NCI-H524 treated with DMSO at 0.1 percent for 48 hours (cell line): ENCODE results near the gene MKNK1.

Source experiments
- DNase-seq: peaks from one replicate; lab custom pipeline; 2025; lab: John Stamatoyannopoulos, UW

The MKNK1 gene

DNA sequence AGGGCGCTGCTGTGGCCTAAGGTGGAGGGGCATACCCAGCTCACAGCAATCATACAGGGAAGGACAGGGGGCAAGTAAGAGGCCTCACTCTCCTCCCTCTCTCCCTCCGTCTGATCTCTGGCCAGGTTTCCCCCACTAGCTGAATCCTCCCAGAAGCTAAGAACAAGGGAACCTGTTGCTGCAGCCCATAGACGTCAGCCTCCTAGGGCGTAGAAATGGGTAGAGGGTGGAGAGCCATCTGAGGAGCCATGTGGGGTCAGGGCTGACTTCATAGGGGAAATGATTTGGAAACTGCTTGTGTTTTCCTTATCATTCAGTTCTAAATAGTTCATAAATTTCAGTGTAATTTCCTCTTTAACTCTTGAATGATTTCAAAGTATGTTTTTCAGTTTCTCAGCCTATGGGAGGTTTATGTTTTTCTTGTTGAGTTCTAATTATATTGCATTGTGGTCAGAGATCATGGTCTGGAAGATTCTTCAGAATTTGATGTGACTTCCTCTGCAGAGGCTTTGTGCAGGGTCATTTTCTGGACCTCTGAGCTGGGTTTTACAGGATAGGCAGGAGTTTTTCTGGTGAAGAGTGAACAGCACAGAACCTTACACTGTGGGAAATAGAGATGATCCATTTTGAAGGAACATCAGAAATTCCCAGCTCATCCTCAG is 14.8 kb upstream of the MKNK1 start:
- DNase-seq = no peak

DNA sequence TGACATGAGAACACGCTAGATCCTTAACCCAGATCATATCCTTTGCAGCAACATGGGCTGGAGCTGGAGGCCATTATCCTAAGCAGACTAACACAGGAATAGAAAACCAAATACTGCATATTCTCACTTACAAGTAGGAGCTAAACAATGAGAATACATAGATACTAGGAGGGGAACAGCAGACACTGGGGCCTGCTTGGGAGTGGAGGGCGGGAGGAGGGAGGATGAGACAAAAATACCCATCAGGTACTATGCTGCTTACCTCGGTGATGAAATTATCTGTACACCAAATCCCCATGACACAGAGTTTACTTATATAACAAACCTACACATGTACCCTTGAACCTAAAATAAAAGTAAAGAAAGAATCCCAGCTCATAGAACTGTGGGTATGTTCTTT is 13.8 kb upstream of the MKNK1 start:
- DNase-seq = no peak

DNA sequence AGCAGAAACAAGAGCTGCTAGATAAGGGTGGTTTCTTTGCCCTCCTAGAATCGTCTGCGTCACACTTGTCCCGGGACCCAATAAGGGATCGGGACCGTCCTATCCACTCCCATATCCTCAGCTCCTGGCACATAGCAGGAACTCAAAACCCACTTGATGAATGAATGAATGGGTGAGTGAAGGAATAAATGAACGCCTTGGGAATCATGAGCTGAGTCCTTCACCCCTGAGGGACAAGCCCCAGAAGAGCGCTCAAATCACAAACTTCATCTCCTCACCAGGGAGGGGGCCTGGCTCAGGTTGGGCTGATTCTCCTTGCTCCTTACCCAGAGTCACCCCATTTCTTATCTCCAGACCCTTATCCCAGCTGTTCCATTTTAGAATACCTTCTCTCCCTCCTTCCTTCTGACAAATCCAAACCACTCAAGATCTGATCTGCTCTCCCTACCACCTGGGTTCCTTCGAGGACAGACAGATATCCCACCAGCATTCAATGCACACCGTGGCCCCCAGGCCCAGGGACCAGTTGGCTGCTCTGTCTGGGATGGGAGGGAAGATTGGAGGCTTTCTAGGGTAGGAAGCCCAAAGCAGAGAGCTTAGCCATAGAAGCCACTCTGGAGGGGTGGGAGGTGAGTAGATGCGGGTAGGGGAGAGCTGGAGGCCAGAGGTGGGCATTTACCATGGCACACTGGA is 13.2 kb upstream of the MKNK1 start:
- no peak for DNase-seq

DNA sequence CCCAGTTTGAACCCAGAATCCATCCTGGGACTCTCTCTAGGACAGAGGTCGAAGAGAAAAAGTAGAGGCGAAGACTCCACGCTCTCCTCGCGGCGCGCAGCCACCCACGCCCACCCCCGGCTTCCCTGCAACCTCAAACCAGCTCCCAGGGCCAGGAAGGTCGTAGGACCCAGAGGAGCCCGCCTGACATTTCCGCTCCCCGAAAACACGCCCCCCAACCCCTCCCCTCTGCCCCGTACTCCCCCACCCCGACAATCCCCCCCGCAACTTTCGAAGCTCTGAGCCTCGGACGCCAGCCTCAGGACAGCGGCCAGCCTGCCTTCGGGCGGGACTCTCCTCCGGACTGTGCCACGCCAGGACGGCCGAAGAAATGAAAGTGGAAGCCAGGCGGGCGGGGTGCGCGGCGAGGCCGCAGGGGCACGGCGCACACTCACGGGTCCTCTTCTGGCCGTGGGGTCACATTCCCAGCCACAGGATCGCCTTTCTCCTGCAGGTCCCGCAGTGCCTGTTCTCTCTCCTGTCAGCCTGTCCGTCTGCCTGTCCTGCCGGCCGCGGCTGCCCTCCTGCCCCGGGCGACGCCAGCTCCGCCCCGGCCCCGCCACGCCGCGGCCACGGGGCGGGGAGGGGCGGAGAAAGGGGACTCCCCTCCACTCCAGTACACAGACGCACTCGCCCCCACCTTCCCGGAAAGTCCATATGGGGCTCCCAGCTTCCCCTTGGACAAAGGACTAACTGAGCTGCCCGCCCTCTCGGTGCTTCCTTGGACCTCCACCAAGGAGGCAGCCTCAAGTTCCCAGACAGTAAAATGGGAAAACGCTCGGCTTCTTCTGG is 12.4 kb upstream of the MKNK1 start, which contains the start of gene MOB3C:
Gene MOB3C, minus strand, starts transcription at position 535 of the 831 bp plus-strand sequence. CDS start 3,490 bp downstream, outside the sequence.
- no peak for DNase-seq

DNA sequence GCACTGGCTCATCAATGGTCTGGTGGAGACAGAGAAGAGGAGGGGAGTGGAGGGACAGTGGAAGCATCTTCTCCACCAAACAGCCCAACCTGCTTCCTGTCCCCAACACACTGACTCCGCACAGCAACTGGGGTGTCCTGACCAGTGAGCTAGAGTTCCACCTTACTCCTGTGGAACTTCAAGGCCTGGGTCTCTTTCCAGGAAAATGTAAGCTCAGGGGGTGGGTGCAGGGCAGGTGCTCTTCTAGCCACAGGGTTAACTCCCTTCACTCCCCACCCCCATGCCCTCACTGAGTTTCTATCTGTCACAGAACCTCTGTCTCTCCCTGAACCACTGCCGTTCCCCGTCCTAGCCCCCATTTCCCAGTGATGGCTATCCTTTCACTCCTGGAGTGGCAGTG is 11.7 kb upstream of the MKNK1 start:
- no peak for DNase-seq

DNA sequence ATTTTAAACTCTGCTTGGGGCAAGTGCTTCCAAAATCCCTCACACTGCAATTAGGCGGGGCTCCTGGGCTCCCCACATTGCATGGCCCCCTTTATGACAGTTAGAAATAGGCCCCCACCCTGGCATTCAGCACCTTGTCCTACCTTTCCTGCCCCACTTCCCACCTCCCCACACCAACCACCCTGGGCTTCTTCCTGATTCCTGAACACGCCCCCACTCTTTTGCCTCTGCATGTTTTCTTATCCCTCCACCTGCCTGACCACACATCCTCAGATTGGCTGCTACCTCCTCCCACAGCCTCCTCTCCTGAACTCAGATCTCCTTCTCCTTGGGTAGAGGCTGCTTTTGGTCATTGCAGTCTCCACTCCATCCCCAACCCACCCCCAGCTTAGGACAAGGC is 11.0 kb upstream of the MKNK1 start:
- no peak for DNase-seq

DNA sequence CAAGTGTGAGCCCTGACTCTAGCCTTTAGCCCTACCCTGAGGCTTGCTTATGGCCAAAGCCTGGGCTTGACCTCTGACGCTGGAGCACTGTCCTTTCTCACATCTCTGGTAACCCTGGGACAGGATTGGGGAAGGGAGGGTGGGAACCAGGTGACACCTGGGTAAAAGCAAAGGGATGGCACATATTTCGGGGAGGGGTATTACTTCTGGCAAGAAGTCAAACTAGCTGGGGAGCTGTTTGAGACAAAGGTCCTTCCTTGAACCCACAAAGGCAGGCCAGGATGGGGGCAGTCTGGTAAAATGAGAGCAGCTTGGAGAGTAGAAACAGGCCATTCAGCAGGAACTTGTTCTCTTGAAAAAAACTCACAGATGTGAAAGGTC is 10.5 kb upstream of the MKNK1 start:
- DNase-seq = no peak

DNA sequence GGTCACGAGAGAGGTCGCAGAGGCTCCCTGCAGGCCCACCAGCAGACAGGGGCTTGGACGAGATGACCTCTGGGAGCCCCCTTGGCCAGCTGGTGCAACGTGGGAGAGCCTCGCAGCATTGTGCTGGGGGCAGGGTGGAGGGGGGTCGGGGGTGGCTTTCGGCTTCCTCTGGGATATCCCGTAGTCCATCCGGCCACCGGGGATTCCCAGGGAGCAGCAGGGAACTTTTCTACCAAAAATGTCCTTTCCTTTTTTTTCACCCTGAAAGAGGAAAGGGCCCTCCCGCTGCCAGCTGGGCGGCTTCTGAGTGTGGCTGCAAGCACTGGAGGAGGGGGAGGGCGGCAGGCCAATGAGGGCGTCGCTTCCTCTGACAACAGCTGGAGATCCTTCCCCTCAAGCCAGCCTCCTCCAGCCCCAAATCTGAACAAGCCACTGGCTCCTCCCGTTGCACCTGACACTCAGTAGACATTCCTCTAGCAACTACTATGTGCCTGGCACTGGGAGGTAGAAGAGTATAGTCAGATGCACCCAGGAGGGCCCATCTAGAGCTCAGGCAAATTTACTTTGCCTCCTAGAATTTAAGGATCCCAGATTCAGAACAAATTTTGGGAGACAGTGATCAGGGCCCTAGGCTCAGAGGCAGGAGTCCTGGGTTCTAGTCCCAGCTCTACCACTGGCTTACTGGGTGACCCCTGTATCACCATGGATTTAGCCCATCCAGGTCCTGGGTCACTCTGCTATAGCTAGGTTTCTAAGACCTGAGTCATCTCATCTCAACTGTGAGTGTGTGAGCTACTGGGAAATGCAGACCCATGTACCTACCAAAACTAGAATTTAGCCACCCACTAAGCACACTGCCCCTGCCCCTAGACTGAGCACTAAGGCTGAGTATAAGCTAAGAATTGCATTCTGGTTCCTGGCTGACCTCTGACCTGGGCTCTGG is 9.9 kb upstream of the MKNK1 start:
- peak; percentile 57 for DNase-seq

DNA sequence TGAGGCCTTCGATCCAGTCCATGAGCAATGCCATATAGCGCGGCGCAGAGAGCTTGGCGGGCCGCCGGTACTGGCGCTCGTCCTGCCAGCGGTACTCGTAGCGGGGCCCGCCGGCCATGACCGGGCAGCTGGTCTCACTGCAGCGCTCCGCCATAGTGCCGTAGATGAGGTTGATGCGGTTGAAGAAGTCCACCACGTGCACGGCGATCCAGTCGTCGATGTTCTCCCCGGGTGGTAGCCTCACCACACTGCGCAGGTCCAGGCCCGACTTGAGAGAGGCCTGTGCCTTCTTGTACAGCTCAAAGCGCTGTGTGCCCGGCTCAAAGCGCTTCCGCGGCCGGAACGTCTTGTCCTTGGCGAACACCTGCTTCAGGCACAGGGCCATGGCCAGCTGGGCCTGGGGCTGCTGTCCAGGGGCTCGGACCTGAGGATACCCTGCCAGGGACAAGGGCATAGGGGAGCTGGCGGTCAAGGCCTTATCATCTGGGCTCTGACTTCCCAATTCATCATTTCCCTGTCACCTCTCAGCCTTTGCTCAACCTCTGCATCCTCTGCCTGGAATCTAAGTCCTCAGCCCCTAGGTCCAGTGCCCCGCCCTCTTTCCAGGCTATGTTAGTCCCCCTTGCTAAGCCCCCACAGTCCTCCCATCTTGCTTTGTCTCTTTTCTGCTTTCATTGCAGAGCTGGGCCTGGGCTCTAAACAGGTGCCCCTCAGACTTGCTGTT is 9.0 kb upstream of the MKNK1 start:
- no peak for DNase-seq

DNA sequence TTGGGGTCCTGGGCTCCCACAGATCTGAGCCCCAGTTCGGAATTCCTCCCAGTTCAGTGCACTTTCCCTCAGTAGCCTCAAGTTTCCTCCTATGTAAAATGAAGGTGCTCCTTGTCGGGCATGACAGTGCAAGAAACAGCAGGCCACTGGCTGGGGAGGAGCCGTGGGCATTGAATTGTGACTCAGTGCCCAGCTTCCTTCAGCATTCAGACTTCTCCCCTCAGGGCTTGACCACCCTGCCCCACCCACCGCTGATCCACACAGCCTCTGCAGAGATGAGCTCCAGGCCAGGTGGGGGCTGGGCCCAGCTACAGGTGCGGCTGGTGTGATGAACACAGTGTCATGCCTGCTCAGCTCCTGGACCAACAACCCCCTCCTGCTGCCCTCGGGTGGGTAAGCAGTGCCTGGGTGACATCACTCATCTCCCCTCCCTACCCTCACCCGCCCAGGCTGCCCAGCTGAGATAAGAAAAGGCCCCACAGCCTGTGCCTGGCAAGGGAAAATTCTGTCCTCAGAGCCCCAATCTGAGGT is 7.7 kb upstream of the MKNK1 start:
- DNase-seq = no peak

DNA sequence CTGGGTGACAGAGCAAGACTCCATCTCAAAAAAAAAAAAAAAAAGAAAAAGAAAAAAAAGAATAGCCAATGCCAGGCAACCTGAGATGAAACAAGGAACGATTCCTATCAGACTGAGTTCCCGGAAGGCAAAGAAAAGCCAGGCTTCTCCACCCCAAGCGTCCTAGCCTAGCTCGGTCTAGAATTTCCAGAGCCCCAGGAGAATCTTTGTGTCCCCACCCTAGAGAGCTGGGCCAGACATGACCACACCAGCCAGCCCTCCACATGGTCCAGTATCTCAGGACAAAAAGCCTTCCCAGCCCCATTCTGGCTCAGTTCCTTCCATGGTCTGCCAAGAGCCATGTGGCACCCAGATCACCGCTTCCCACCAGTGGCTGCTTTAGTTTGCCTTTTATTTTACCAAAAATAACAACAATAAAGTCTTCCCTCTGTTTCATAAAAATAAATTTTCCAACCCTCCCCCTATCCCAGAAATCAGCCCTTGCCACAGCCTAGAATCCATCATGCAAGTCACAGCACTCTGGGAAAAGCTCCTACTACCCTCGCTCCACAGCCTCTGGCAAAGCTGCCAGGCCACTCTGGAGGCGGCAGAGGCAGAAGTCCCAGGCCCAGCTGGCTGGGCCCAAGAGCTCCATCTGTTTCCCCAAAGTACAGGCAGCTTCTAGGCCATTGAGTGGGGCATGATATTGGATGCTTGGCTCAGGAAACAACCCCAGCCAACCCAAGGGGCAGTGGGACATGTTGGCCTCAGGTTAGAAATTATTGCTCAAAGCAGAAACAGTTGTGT is 3.5 kb upstream of the MKNK1 start:
- no peak for DNase-seq

DNA sequence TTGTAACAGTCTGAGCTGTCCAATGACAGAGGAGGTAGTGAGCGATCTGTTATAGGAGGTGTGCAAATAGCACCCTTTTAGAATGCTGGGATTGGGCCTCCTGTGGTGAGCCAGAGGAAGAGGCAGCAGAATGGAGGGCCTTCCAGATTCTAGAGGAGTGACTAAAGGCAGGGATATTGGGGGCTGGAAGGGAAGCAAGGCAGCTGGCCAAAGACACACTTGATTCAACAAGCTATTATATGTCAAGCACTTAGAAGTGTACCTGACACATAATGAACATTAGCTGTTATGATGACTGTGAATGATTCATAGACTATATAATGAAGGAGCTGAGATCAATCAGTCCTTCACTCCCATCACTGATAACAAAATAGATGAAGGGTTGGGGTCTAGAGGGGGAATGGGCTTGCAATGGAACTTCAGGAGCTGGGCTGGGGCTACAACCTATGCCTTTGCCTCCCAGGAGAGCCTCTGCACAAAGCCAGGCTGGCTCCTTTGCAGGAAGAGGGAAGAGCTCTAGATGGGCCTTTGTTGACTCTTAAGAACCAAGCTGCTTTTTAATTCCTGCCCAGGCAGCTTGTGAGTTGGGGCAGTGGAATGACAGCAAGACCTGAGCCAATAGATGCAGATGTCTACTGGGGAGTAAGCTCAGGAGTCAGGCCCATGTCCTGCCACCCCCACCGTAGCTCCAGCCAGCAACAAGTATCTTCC is 2.3 kb upstream of the MKNK1 start:
- DNase-seq = peak; percentile 17

DNA sequence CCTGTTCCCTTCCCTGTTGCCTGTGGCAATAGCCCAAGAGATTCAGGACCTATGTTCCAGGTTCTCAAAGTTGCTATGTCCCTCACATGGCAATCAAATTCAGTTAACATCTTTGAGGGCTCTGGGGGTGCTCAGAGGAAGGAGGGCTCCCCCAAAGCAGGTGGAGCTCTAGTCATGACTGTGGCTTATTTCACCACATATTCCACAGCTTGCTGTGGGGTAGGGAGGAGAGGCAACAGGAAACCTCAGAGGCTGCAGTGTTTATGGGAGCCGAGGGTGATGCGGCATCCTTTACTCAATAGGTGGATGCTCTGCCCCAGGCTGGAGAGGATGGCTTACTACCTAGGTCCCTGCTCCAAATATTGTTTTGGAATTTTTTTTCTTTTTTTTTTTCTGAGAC is 1.2 kb upstream of the MKNK1 start:
- DNase-seq = no peak

DNA sequence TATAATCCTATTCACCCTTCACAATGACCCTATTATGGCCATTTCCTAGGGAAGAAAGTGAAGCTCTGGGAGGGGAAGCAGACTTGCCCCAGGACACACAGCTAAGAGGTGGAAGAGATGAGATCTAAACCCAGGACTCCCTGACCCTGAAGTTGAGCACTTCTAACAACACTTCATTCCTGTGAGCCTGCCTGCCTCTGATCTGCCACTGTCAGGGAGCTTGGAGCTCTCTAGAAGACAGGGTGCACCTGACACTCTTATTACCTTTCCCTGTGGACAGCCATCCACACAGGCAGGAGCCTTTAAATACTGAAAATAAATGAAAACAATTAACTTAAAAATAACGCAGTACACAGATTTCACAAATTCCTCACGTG is 599 bp downstream of the MKNK1 start:
- DNase-seq = no peak

DNA sequence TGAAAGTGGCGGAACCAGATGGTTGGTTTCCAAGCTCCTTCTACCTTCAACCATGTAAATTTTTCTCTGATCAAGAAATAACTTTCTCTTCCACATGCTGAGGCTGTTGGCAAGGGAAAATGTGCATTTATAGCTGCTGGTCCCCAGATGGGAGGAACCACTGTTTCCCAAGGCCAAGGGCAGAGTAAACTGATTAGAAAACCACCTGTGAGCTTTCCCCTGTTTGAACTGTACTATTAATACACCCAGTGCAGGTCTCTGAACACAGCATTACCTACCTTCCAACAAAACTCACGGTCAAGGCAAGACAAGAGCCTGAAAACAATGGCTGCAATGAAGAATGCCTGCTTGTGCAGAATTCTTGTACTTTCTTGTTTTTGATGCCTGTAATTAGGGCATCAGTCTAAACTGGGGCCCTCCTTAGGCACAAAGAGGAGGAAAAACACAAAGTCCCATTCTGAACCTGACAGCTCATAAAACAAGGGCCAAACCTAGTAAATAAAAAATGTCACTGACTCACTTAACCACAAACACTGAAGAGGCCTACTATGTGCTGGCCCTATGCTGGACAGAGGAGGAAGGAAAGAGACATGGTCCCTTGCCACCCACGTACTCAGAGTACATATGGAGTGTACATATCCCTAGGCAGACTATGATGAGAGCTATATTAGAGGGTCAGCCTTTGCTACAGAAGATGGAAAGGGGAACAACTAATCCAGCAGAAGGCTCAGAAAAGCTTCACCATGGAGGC is 2.6 kb downstream of the MKNK1 start:
- DNase-seq = no peak

DNA sequence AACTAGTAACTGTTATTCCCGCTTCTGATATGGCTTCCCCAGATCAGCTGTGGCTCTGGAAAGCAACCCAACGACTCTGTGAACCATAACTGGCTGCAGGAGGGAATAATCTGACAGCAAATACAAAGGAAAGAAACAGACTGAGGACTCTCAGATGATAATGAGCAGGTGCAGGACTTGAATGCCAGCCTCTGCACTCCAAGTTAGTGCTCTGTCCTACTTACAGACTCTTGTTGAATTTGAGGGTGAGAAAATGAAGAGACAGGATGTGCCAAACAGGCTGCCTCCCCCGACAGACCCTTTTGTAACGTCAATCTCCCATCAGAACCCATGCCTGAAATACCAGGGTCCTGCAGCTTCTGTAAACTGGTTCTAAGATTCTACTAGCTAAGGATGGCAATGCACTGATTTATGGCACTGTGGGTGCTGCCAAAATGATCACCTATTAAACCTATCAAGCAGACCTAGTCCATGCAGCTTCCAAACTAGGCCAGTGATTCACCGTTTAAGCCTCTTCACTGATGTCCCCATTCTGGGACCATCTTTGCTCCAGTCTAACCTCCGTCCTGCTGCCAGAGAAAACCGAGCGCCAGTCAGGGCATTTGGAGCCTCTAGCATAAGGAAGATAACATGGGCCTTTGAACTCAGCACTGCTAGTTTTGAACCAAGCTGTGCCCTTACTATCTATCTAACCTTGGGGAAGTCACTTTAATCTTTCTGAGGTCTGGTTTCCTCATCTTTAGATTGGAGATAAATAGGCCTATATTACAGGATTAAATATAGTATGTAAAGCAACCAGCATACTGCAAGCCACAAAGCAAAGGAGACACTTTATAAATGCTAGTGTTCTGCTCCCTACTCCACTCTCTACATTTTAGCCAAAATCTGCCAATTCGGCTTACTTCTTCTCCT is 4.8 kb downstream of the MKNK1 start:
- DNase-seq = no peak

DNA sequence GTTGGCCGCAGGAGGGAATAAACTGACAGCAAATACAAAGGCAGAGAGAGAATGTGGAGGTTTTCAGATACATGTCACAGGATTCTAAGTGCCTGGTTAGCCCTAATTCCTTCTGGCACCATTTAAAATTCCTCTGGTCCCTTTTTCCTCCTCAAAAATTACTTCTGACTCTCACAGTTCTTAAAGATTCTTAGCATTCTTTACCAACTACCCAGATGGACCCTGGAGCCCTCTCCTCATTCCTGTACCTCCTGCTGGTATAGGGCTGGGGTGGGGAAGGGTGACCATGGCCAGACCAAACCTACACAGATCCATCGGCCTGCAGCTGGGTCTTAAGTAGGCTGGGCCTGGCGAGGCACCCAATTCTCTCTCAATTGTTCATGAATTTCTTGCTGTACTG is 7.2 kb downstream of the MKNK1 start:
- DNase-seq = no peak

DNA sequence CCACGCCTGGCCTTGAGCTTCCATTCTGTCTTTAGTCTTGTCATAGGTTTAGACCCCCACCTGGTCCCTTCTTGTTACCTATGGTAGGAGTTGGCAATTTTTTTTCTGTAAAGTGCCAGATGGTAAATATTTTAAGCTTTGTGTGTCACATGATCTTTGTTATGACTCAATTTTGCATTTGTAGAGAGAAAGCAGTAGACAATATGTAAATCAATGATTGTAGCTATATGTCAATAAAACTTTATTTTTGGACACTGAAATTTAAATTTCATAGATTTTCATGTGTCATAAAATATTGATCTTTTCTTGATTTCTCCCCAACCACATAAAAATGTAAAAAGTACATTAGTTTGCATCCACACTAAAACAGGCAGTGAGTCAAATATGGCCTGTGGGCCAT is 8.0 kb downstream of the MKNK1 start:
- no peak for DNase-seq
